Measurements from ENCODE around the gene HLCS. TPM values are rescaled to one million over a fixed set of nuclear protein-coding genes. Genes with fewer than 3 reads are reported as not detected.

The HLCS gene
- total and polyA plus RNA-seq, 2 of the 8 experiments (the other 6 are each of a cell fraction or from before 2014, with no cell fraction given), result 4.7 to 12.2 TPM

DNA sequence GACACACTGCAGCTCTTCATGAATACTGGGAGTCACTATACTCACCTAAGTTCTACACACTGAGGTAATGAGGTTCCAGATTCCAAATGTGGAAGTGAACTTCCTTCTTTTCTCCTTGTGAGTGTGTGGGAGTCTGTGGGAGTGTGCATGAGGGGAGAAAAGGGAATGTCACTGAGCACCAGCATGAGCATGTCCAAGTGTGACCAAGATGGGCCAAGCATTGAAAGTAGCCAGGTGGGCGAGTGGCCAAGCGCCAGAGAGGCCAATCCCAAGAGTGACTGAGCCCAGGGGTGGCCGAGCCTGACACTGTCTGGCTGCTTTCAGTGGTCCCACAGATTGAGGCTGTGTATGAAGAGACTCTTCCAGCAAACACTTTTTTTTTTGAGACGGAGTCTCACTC lies 132.3 kb downstream of the HLCS start:
- Histone ChIP-seq H3K4ac (replicated peaks; ENCODE audit: insufficient read length, low read depth, low read length) (no peak overlapping the region), H3K14ac (ENCODE audit: insufficient read length) (no peak overlapping the region), H2AFZ (ENCODE audit: low read length) (no peak overlapping the region), H4K20me1 (replicated peaks in 1 of 2; ENCODE audit: control insufficient read depth in 1 of 2, insufficient read depth in 2 of 2, low read length in 2 of 2) (no peaks in the 10 kb centered on the region), H2AK5ac (ENCODE audit: low read depth, low read length) (no peak overlapping the region), H3K23ac (ENCODE audit: insufficient read length) (no peak overlapping the region), H3K4me1 (replicated peaks in 1 of 4; ENCODE audit: control insufficient read depth in 3 of 4, insufficient read depth in 4 of 4, low read length in 3 of 4) (no peaks in the 10 kb centered on the region), H4K5ac (ENCODE audit: insufficient read length, low read depth, low read length) (no peak overlapping the region), H3K4me2 (ENCODE audit: insufficient read depth in 1 of 2, low read depth in 2 of 2, low read length in 2 of 2) (no peak overlapping the region), H4K8ac (ENCODE audit: extremely low read depth, insufficient read depth, low read length) (no peak overlapping the region), H3K36me3 (ENCODE audit: control insufficient read depth in 2 of 4, insufficient read depth in 4 of 4, low read length in 3 of 4) (no peaks in the 10 kb centered on the region), H2BK12ac (ENCODE audit: low read depth, low read length) (no peak overlapping the region), H3K79me1 (ENCODE audit: low read depth, low read length) (no peaks in the 10 kb centered on the region), H3K23me2 (ENCODE audit: low read depth, low read length) (no peaks in the 10 kb centered on the region), H2BK15ac (ENCODE audit: low read length) (no peak overlapping the region), H3K27ac (ENCODE audit: low read depth, low read length) (no peak overlapping the region), H3K4me3 (ENCODE audit: extremely low read depth in 1 of 4, insufficient read depth in 2 of 4, low read depth in 3 of 4, low read length in 4 of 4) (no peak overlapping the region), H2BK20ac (ENCODE audit: low read length) (no peak overlapping the region), H3K79me2 (ENCODE audit: control insufficient read depth in 1 of 2, insufficient read depth in 2 of 2, low read length in 2 of 2) (no peaks in the 10 kb centered on the region), H3K18ac (ENCODE audit: extremely low read depth, low read length) (no peak overlapping the region), H3K9me3 (ENCODE audit: insufficient read depth in 2 of 2, low read depth in 1 of 2, low read length in 1 of 2) (no peaks in the 10 kb centered on the region), H4K91ac (replicated peaks; ENCODE audit: insufficient read length, low read length) (no peak overlapping the region), H3K56ac (replicated peaks; ENCODE audit: insufficient read length, low read depth, low read length) (no peak overlapping the region), H3K9ac (replicated peaks in 1 of 4; ENCODE audit: extremely low read depth in 1 of 4, low read depth in 3 of 4, low read length in 3 of 4) (no peak overlapping the region), H2BK120ac (replicated peaks; ENCODE audit: low read depth, low read length) (no peak overlapping the region), H2BK5ac (ENCODE audit: low read depth, low read length) (no peak overlapping the region), H3K27me3 (replicated peaks in 1 of 4; ENCODE audit: control insufficient read depth in 3 of 4, extremely low read depth in 1 of 4, insufficient read depth in 3 of 4, low read length in 3 of 4) (no peaks in the 10 kb centered on the region)
- POLR2A ChIA-PET (ENCODE audit: partially characterized antibody), result no interaction called here
- DNase-seq (ENCODE audit: low read depth in 1 of 2, low spot score in 2 of 2), result no peak
- TF ChIP-seq RFX5 (IDR thresholded peaks at IDR 0.05; ENCODE audit: borderline replicate concordance, low read depth, low read length) (no peak), RNF2 (IDR thresholded peaks at IDR 0.05; ENCODE audit: borderline replicate concordance, low read depth, low read length, missing control alignments, poor library complexity, severe bottlenecking) (no peak), TCF12 (IDR thresholded peaks at IDR 0.05; ENCODE audit: low read depth, low read length) (no peak), BACH1 (IDR thresholded peaks at IDR 0.05; ENCODE audit: low read length) (no peak), TAF1 (IDR thresholded peaks at IDR 0.05; ENCODE audit: low read depth, low read length) (no peak), RBBP5 (IDR thresholded peaks at IDR 0.05; ENCODE audit: borderline replicate concordance, low read depth, low read length) (no peak)
- FAIRE-seq, result no peak
- WGBS, 2 experiments (ENCODE audit: extremely low coverage in 1 of 2, insufficient coverage in 1 of 2, insufficient read length in 1 of 2, insufficient replicate concordance in 2 of 2, low coverage in 1 of 2, low lambda C conversion rate in 2 of 2, missing lambda C conversion rate in 1 of 2), result 95% methylated on average over 4 of the region's 4 CpGs; no CpG with 5 or more reads in 1 of the 2 experiments
- CTCF ChIA-PET (ENCODE audit: partially characterized antibody), result interaction anchor here (1.6 kb wide), 2 partner anchors 10 to 20 kb away, joined by 3 to 7 read pairs; no protein-coding TSS in a partner anchor

Measured in H1 (cell line).